Measurements from ENCODE around the gene TBC1D17.
A peak's percentile ranks its signal among the peaks of the same experiment; 100 is the strongest.

The TBC1D17 gene

DNA sequence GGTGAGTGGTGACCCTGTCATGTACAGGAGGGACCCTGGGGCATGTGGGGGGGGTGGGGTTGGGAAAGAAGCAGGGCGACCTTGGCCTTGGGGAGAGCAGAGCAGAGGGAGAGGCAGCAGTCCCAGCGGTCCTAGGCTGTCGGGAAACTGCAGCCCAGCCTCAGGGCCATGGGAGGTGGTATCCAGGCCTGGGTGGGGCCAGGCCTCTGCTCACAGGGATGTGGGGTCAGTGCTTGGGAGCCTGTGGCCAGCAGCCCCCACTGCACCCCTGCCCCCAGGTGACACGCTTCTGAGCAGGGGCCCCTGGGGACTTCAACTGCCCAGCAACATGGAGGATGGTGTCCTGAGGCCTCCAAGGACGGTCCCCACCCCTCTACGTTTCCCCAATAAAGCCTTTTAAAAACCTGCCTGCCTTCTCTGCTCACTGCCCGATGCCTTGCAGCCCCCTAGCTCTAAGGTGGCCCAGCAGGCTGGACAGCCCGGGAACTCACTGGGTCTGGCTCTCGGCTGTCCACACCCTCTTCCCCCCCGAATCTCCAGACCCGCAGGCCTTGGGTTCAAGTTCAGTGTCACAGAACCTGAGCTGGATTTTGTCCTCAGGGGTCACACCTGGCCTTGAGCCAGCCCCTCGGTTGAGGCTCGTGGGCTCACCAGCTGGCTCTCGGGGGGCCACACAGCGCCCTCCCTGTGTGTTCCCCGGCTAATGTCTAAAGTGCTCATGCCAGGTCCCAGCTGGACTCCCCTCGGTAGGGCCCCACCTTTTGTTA is 17.0 kb upstream of the TBC1D17 start:
- no peak for DNase-seq (ENCODE audit: low read depth in 3 of 3)

DNA sequence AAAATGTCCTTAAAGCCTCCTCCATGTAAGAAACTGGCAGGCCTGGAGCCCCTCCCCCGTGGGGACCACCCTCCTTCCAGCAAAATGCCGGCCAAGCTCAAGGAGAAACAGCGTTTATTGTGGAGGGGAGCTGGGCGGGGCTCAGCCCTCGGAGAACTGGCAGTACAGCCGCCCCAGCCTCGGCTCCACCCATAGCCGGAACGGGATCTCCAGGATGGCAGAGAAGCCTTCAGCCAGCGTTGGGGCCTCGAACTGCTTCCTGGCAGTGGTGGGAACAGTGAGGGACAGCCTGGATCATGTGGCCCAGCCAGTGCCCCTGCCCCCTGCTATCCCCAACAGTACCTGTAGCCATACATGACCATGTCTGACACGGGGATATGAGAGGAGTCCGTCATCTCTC is 16.4 kb upstream of the TBC1D17 start:
- DNase-seq (ENCODE audit: low read depth in 3 of 3) = no peak

DNA sequence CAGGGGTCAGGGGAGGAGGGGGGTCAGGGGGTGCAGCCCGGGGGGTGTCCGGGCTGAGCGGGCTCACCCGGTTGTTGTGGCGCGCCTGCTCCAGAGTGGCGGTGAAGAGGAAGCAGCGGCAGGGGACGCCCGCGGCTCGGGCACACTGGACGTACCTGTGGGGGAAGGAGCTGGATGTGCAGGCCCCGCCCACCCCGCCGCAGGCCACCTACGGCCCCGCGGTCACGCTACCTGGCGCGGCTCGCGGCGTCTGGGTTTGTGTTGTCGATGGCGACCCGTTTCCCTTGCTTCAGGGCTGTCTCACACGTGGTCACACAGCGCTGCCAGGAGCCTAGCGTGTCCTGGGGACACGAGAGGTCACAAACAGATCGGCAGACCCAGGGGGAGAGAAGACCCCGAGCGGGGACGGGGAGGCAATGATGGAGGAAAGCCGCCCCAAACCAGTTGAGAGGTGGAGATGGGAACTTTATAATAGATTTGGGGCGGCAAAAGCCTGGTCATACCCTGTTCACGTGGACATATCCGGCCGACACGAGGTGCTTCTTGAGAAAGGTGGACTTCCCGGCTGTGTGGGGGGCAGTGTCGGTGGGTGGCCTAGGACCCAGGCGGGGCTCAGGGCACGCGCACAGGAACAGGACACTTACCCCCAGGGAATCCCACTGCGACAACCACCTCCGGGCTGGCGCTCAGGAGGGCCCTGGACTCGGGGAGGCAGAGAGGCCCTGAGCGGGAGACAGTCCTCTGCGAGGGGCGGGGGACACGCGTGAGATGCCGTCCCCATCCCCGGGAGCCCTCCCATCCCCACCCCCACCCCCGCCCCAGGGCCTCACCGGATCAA is 15.7 kb upstream of the TBC1D17 start:
- no peak for DNase-seq (ENCODE audit: low read depth in 3 of 3)

DNA sequence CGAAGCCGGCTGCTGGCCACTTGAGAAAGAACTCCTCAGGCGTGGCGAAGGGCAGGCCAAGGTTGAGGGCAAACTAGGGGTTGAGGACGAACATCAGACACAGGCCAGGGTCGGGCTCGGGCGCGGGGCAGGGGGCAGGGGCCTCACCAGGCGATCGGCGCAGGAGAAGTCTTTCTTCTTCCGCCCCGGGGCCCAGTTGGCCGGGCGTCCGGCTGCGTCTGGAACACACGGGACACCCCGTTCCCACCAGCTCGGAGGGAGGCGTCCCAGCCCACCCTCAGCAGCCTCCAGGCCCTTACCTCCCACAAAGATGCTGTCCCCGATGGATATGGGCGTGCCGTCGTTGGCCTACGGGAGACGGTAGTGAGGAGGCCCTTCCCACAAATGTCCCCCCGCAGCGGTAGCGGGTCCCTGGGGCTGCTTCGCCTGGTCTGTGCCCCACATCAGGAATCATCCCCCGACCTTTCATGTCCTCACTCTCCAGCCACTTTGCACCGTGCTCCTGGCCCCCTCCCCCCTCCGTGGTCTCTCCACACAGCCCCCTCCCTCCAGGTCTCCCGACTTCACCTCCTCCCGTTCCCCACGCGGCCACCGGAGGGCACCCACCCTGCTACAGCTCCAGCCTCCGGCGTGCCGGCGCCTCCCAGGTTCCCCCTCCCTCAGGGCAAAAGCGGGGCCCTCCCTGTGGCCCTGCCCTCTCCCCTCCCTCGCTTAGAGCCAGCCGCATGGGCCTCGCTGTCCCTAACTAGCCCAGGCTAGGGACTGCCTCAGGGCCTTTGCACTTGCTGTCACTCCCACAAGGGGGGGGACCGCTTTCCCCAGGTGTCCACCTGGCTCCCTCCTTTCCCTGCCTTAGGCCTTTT is 14.9 kb upstream of the TBC1D17 start:
- no peak for DNase-seq (ENCODE audit: low read depth in 3 of 3)

DNA sequence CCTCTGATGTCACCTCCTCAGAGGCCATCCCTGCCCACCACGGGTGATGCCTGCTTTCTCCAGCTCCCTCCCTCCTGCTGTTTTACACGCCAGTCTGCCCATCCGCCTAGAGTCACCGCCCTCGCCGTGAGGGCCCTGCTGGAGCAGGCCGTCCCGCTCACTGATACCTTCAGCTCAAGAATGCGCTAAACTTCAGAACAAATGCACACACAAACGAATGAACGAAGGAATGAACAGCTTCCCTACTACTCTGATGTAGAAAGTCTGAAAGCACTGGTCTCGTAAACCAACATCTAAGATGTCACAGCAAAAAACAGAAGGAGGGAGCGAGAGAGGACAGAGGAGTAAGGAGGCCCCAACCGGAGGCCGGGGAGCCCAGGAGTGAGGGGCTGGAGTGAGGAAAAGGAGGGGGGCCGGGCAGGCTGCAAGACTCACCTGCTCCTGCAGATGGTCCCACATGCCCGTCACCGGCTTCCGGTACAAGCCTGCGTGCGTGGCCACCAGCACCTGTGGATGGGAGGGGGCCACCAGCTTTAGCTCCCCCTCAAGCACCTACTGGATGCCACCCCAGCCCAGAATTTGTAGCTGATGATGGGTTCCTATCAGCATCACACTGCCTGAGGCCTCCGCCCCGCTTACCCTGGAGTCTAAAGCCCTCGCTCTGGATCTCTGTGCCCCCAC is 14.1 kb upstream of the TBC1D17 start:
- DNase-seq (ENCODE audit: low read depth in 3 of 3) = no peak

DNA sequence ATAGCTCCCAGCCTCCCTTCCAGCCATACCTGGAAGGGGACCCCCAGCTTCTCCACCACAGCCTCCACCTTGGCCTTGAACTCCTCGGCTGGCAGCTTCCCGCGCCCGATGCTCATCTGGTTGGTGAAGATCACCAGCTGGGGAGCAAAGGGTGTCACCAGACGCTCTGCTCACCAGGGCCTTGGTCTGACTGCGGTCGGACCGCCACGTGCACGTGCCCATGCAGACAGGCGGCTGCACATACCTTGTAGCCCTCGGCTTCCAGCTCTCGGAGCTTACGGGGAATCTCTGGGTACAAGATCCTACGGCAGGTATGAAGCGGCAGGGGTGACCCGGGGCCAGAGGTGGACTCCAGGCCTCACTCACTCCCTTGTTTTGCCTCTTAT is 13.6 kb upstream of the TBC1D17 start:
- no peak for DNase-seq (ENCODE audit: low read depth in 3 of 3)

DNA sequence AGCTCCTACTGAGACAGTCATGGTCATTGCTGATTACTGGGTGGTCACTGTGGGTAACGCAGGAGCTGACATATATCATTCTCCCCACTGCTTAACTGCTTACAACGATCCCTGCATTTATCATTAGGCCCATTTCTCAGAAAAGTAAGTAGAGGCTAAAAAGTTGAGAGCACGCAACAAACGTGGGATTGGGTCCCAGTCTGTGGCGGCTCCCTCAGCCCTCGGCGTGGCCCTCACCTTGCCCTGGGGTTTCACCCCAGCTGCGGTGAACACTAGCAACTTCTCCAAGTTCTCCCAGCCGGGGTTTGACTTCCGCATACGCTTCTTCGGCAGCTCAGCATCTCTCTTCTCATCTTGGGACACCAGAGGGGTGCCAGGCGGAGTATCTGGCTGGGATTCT is 12.6 kb upstream of the TBC1D17 start:
- DNase-seq (ENCODE audit: low read depth in 3 of 3) = no peak

DNA sequence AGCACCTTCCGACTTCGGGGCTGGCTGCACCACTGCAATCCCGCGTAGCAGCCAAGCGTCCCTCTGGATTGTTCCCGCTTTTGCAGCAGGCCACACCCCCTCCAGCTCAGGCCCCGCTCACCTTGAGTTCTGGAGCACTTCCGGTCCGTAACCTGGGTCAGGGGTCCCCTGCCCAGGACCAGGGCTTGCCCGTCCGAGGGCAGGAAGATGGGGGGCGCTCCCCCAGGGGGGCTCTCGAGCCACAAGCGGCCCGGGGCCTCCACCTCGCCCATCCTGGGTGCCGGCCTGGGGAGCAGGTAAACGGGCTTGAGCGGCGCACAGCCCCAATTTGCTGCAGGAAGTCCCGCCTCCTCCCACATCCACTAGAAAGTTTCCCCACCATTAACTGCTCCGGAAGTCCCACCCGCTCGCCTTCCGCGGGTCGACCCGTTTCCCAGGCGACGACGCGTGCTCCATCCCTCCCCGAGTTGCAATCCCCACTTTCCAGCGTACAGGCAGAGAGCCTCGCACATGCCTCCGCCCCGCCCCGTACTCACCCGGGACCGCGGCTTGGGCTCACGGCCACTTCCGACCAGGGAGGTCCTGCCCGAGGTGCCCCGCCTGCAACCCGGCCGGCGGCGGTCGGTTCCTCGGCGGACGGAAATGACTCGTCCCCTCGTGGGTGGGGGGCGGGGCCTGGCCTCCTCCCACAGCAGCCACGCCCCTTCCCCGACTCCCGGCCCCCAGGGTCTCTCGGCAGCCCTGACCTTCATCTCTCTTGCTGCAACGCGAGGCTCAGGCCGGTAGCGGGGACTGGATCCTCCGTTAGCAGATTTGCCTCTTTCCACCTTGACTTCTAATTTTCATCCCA is 10.3 kb upstream of the TBC1D17 start, which contains the start of gene PNKP:
Gene PNKP (minus strand): TSS at position 644 of the 850 bp plus-strand sequence. CDS start 372 bp downstream, at position 272.
- DNase-seq (ENCODE audit: low read depth in 3 of 3) = peak; percentile 74 to 95 (median 86)

DNA sequence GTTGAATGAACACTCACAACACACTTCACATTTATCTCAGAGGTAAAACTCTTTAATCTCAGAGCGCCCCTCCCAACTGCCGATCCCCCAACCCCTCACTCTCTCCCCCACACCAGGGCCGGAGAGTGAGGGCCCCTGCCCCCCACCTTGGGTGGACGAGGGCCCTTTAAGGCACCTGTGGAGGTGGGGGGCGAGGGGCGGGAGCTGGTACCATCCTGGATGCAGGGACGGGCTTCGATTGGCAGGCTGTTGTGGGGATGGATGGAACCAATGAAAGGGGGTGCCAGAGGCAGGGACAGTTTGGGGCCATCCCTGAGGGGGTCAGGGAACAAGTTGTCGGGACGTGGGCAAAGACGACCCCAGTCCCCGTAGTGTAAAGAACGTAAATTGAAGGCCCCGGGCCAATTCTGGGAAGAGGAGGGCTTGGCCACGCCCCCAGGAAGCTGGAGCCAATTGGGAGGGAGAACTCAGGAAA is 8.5 kb upstream of the TBC1D17 start:
- no peak for DNase-seq (ENCODE audit: low read depth in 3 of 3)

DNA sequence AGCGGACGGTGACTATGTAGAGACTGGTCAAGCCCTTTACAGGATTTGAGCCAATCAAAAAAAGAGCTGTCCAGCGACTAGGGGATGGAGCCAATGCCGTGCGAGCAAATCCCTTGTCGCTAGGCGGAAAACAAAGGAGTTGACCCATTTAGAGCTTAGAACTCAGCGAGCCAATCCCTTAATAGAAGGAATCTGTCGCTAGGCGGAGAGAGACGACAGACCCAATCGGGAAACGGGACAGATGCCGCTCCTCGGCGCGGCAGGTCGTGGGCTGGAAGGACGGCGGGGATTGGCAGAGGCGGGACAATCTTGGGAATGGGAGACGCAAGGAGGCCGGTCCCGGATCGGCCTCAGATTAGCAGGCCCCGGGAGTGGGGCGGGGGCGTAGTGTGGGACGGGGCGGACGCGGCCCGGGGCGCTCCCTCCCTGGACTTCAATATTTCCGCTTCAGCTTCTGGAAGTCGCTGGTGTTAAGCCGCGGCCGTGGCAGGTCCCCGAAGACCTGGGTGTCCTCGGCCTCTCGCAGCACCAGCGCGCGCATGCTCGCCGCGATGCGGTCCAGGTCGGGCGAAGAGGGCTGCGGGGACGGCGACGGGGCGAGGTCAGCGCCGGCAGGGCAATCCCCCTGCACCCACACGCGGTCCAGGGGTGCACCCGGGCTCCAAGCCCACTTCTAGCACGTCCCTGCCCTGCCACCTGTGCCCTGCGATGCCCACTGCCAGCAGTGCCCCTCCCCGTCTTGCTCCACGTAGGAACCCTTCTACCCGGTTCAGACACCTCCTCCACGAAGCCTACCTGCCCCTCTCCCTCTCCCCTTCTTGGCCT is 7.8 kb upstream of the TBC1D17 start:
- peak; percentile 75 to 88 (median 85) for DNase-seq (ENCODE audit: low read depth in 3 of 3)

DNA sequence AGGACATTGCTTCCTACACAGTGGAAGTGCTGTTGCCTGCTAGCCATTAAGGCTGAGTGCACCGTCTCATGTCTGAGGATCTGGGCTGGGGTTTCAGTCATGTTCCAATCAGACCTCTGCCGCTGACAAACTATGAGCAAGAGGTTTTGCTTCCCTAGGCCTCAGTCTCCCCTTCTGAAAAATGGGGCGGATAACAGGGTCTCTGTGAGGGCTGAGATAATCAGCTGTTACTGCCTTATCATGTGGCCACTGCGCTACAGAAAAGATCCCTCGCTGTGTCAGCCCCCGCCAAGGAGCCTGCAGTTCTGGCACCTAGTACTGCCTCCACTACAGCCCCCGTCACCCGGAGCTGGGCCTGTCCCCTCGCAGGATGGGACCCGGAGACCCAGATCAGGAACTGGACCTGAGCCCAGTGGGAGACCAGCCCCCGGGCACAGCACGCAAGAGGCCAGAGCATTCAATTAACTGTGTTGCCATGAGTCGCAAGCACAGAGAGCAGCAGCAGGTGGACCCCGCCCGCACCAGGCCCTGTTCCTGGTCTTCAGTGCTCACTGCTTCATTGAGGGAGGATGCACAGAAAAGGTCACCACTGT is 7.1 kb upstream of the TBC1D17 start:
- no peak for DNase-seq (ENCODE audit: low read depth in 3 of 3)

DNA sequence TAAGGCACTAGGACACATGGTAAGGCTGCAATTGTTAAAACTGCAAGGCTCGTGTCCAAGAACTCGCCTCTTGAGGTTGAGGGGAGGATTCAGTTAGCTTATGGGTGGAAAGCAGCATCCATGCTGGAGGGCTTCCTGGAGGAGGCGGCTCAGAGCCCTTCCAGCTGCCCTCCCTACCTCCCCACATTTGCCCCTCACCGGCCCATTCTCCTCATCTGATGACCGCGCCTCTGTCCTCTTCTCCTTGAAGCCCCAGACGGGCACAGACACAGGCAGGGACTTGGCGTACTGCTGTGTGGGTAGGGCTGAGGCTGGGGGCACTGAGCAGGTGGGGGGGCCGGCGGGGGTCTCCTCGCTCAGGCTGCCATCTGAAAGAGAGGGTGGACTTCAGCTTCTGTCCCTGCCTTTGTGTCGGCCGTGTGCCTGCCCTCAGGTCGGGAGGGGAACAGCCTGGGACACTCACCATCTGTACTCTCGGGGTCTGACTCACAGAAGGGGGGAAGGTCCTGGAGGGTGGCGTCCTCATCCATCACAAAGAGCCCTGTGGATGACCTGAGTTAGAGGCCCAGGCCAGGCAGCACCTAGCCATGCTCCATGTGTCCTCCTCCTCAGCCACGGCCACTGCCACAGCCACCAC is 6.0 kb upstream of the TBC1D17 start:
- no peak for DNase-seq (ENCODE audit: low read depth in 3 of 3)

DNA sequence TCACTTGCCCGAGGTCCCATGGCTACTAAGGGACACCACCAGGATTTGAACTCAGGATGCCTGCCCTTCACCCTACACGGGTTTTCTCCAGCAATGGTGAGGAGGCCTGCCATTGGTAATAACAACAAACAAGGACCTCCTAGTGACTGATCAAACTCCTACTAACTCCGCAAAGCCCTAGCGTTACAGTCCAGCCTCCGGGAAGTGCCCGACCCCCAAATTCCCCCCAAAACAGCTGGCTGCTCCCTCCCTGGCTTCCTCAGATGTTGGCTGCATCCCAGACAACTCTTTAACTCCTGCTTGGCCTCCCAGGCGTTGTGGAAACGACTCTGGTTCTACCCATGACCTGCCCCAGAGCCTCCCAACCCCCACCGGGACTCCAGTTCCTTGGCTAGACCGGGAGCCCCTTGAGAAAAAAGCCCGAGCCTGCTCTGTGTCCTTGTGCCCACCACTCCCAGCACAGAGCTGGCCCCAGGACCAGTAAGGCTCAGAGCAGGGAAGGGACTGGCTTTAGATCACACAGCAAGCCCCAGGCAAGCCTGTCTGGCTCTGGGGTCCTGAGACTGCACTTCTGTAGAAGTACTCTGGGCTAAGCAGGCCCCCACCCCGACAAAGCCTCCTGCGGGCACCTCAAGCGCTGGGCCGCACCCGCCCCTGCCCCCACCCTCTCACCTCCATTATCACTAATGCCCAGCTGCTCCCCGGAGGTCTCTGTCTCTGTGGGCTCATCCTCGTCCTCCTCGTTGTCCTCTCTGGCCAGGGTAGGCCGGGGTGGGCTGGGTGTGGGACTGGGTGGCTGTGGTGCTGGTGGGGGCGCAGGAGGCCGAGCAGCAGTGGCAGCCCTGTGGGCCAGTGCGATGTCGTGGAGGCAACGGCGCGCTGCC is 5.0 kb upstream of the TBC1D17 start:
- no peak for DNase-seq (ENCODE audit: low read depth in 3 of 3)

DNA sequence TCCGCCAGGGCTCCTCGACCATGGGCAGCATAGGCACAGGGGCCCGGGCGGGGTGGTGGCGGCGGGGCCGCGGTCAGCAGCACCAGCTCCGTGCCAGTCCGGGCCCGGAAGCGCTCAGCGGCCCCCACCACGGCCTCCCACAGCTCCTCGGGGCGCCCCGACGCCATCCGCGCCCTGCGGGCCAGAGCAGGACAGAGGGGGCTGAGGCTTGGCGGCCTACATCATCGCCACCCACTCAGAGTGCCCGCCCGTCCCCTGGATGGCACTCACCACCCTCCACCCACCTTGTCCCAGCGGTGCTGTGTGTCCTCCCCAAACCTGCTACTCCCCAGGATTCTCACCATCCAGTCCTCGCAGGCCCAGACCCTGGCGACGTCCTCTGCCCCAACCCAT is 4.4 kb upstream of the TBC1D17 start:
- no peak for DNase-seq (ENCODE audit: low read depth in 3 of 3)

DNA sequence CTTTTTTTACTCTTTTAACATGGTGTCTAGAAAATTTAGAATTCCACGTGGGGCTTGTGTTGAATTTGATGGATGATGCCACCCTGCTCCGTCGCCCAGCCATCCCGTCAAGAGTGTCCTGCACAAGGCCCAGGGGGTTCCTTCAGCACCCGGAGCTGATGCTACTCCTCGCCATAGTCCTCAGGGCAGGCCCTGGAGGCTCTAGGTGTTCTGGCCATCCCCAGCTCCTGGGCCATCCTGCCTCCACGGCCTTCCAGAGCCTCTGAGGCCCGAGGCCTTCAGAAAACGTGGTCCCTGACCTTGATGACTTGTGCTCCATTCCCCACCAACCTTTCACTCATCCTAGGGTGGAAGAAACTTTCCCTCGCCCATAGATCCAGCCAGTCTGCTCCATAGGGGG is 3.7 kb upstream of the TBC1D17 start:
- DNase-seq (ENCODE audit: low read depth in 3 of 3) = no peak

DNA sequence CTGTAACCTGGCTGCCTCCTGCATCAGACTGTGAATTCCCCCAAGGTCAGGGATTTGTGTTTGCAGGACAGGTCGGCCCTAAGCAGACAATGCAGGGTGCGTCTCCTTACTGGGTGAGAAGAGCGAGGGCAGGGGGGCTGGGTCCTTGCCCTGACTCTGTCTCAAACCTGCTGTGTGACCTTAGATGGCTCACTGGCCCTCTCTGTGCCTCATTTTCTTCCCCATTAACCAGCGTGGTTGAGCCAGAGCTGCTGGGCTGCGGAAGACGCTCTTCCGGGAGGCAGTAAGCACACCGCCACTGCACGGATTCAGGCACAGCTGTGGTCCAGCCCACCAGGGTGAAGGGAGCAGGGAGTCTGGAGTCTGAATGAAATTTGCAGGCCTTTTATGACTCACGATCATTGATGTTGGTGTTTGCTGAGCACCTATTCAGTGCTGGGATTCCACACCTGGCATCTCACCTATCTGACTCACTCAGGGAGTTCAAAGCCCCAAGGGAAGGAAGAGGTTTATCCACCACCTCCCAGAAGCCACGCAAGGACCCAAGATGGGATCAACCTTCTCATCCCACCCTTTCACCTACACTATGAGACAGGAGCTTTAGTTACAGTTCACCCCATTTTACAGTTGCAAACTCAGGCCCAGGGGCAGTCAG is 2.9 kb upstream of the TBC1D17 start:
- no peak for DNase-seq (ENCODE audit: low read depth in 3 of 3)

DNA sequence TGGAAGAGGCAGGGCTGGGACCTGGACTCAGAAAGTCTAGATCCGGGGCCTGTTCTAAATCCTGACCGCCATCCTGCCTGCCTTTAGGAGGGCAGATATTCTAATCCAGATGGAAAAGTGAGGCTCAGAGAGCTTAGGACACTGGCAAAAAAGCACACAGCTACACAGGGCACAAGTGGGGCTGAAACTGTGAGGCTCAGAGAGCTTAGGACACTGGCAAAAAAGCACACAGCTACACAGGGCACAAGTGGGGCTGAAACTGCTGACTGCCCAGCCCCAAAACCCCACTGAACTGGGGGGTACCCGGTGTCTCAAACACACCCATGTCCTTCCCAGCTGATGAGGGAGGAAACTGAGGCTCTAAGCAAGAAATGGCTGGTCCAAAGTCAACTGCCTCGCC is 2.3 kb upstream of the TBC1D17 start:
- DNase-seq (ENCODE audit: low read depth in 3 of 3) = no peak

Measured in stimulated activated CD4-positive, alpha-beta T cell treated with anti-CD3 and anti-CD28 coated beads, TNF-alpha, amount 100 ng/mL, for 24 hours (primary cell).